ENCODE measurements around the gene CTIF.

The CTIF gene

DNA sequence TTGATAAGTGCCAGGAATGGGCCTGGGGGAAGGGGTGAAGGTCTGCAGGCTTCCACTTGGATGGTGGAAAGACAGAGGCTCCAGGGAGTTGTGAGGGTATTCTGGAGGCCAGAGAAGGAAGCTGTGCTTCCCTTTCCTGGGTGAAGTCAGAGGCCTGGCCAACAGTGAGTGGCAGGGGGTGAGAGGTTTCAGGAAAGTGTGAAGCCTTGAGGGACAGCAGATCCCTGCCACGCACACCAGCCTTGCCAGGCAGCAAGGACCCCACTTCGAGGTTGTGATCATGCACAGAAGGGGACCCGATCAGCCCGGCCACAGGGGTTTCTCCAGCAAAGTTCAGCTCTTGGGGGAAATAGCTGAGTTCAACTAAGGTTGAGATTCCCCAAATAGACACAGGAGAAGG lies 345.5 kb downstream of the CTIF start:
- TF ChIP-seq FOXM1 (IDR thresholded peaks at IDR 0.05; ENCODE audit: borderline replicate concordance, low read depth) (no peak), TAF1 (IDR thresholded peaks at IDR 0.05; ENCODE audit: low read depth) (no peak), CEBPB (IDR thresholded peaks at IDR 0.05) (no peak), RAD21 (IDR thresholded peaks at IDR 0.05; ENCODE audit: low read depth) (no peak), EP300 (IDR thresholded peaks at IDR 0.05; ENCODE audit: borderline replicate concordance) (no peak), MAX (IDR thresholded peaks at IDR 0.05) (no peak), CREB1 (IDR thresholded peaks at IDR 0.05; ENCODE audit: low read depth) (no peak), EGR1 (IDR thresholded peaks at IDR 0.05) (no peak), YY1 (IDR thresholded peaks at IDR 0.05; ENCODE audit: low read depth) (no peak), ZBTB7A (IDR thresholded peaks at IDR 0.05; ENCODE audit: low read depth) (no peak), TEAD4 (IDR thresholded peaks at IDR 0.05) (no peak), NFIC (IDR thresholded peaks at IDR 0.05) (no peak), TCF12 (IDR thresholded peaks at IDR 0.05; ENCODE audit: low read depth) (no peak)
- TF ChIP-seq, protein P1, sequence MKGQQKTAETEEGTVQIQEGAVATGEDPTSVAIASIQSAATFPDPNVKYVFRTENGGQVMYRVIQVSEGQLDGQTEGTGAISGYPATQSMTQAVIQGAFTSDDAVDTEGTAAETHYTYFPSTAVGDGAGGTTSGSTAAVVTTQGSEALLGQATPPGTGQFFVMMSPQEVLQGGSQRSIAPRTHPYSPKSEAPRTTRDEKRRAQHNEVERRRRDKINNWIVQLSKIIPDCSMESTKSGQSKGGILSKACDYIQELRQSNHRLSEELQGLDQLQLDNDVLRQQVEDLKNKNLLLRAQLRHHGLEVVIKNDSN (IDR thresholded peaks at IDR 0.05) = no peak
- TF ChIP-seq, protein P2, sequence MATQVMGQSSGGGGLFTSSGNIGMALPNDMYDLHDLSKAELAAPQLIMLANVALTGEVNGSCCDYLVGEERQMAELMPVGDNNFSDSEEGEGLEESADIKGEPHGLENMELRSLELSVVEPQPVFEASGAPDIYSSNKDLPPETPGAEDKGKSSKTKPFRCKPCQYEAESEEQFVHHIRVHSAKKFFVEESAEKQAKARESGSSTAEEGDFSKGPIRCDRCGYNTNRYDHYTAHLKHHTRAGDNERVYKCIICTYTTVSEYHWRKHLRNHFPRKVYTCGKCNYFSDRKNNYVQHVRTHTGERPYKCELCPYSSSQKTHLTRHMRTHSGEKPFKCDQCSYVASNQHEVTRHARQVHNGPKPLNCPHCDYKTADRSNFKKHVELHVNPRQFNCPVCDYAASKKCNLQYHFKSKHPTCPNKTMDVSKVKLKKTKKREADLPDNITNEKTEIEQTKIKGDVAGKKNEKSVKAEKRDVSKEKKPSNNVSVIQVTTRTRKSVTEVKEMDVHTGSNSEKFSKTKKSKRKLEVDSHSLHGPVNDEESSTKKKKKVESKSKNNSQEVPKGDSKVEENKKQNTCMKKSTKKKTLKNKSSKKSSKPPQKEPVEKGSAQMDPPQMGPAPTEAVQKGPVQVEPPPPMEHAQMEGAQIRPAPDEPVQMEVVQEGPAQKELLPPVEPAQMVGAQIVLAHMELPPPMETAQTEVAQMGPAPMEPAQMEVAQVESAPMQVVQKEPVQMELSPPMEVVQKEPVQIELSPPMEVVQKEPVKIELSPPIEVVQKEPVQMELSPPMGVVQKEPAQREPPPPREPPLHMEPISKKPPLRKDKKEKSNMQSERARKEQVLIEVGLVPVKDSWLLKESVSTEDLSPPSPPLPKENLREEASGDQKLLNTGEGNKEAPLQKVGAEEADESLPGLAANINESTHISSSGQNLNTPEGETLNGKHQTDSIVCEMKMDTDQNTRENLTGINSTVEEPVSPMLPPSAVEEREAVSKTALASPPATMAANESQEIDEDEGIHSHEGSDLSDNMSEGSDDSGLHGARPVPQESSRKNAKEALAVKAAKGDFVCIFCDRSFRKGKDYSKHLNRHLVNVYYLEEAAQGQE (IDR thresholded peaks at IDR 0.05; ENCODE audit: low read depth) = no peak

- TF ChIP-seq EGR1 (IDR thresholded peaks at IDR 0.05) = no peak
- TF ChIP-seq TAF1 (IDR thresholded peaks at IDR 0.05; ENCODE audit: low read depth) = no peak
- TF ChIP-seq, protein P1 (IDR thresholded peaks at IDR 0.05) = no peak
- no peak for TF ChIP-seq NFIC (IDR thresholded peaks at IDR 0.05)
- no peak for TF ChIP-seq YY1 (IDR thresholded peaks at IDR 0.05; ENCODE audit: low read depth)
- TF ChIP-seq RAD21 (IDR thresholded peaks at IDR 0.05; ENCODE audit: low read depth) = no peak
- TF ChIP-seq TCF12 (IDR thresholded peaks at IDR 0.05; ENCODE audit: low read depth) = no peak
Observed at GRCh38 chr18:48884771-48885170, 345.9 kb downstream of the CTIF start.

- TF ChIP-seq TCF12 (IDR thresholded peaks at IDR 0.05; ENCODE audit: low read depth) = no peak
- no peak for TF ChIP-seq EP300 (IDR thresholded peaks at IDR 0.05; ENCODE audit: borderline replicate concordance)
- TF ChIP-seq TEAD4 (IDR thresholded peaks at IDR 0.05) = no peak
- TF ChIP-seq FOXM1 (IDR thresholded peaks at IDR 0.05; ENCODE audit: borderline replicate concordance, low read depth) = no peak
- TF ChIP-seq YY1 (IDR thresholded peaks at IDR 0.05; ENCODE audit: low read depth) = no peak
Observed at GRCh38 chr18:48885266-48885923, 346.6 kb downstream of the CTIF start.

GRCh38 chr18:48885924-48886400 lies 347.1 kb downstream of the CTIF start:
- TF ChIP-seq RAD21 (IDR thresholded peaks at IDR 0.05; ENCODE audit: low read depth) (no peak), CEBPB (IDR thresholded peaks at IDR 0.05) (no peak), YY1 (IDR thresholded peaks at IDR 0.05; ENCODE audit: low read depth) (no peak), CREB1 (IDR thresholded peaks at IDR 0.05; ENCODE audit: low read depth) (no peak)

GRCh38 chr18:48886520-48887293 lies 347.9 kb downstream of the CTIF start:
- TF ChIP-seq TAF1 (IDR thresholded peaks at IDR 0.05; ENCODE audit: low read depth) (no peak), EP300 (IDR thresholded peaks at IDR 0.05; ENCODE audit: borderline replicate concordance) (no peak), EGR1 (IDR thresholded peaks at IDR 0.05) (no peak), YY1 (IDR thresholded peaks at IDR 0.05; ENCODE audit: low read depth) (no peak)

GRCh38 chr18:48887294-48887904 lies 348.6 kb downstream of the CTIF start:
- TF ChIP-seq, protein P2 (IDR thresholded peaks at IDR 0.05; ENCODE audit: low read depth) = no peak
- TF ChIP-seq EP300 (IDR thresholded peaks at IDR 0.05; ENCODE audit: borderline replicate concordance) = no peak
- TF ChIP-seq TCF12 (IDR thresholded peaks at IDR 0.05; ENCODE audit: low read depth) = no peak
- TF ChIP-seq MAX (IDR thresholded peaks at IDR 0.05) = no peak
